ENCODE data around the gene RAB3C.

- TF ChIP-seq CTCF (IDR thresholded peaks at IDR 0.05) (no peak), REST (IDR thresholded peaks at IDR 0.05; ENCODE audit: insufficient read depth in 1 of 2, low read depth in 2 of 2, low read length in 1 of 2) (no peak), POLR2AphosphoS5 (IDR thresholded peaks at IDR 0.05; ENCODE audit: low read depth, low read length) (no peak), TCF7L2 (IDR thresholded peaks at IDR 0.05; ENCODE audit: low read depth, low read length) (no peak)
Observed at GRCh38 chr5:58649716-58650115, 66.8 kb downstream of the RAB3C start.

All from Panc1 (cell line).